IPS-20b (cell line): Measurements from ENCODE around the gene ATP6V1G1.
"Not testable (repeated sequence)": the region's sequence is repeated elsewhere in the genome, so short reads cannot be mapped to it uniquely, and the experiment has no call there.

Experiments
- H3K27ac ChIP-seq: one replicate; pipeline ENCODE4 v1.5.1; 2013; ENCODE audit warnings: low read length
- H3K27me3 ChIP-seq: 2 replicates; pipeline ENCODE4 v1.6.1; 2013; ENCODE audit warnings: mild to moderate bottlenecking, low read length, inconsistent platforms; ENCODE audit not compliant: insufficient read depth
- H3K36me3 ChIP-seq: 2 replicates; pipeline ENCODE4 v1.6.1; 2013; ENCODE audit warnings: low read depth, mild to moderate bottlenecking, inconsistent platforms, low read length, moderate library complexity; ENCODE audit not compliant: insufficient read depth
- H3K4me1 ChIP-seq: 2 replicates; pipeline ENCODE4 v1.6.1; 2013; ENCODE audit warnings: mild to moderate bottlenecking, control low read depth, inconsistent platforms, low read length, moderate library complexity; ENCODE audit not compliant: insufficient read depth
- H3K4me3 ChIP-seq: 2 replicates; pipeline ENCODE4 v1.5.1; 2013; ENCODE audit warnings: mild to moderate bottlenecking, low read length, inconsistent platforms
- H3K9ac ChIP-seq: 2 replicates; pipeline ENCODE4 v1.6.1; 2013; ENCODE audit warnings: low read depth, mild to moderate bottlenecking, inconsistent platforms, low read length, moderate library complexity
- H3K9me3 ChIP-seq: 2 replicates; pipeline ENCODE4 v1.6.1; 2013; ENCODE audit warnings: mild to moderate bottlenecking, low read depth, low read length, inconsistent platforms; ENCODE audit not compliant: insufficient read depth

ATP6V1G1 gene

GRCh38 chr9:114558027-114558675 is 29.4 kb upstream of the ATP6V1G1 start:
- Histone ChIP-seq H3K4me1 (no peaks in the 10 kb centered on the region), H3K4me3 (no peak overlapping the region), H3K36me3 (no peaks in the 10 kb centered on the region), H3K27ac (no peak overlapping the region), H3K9me3 (no peaks in the 10 kb centered on the region), H3K27me3 (no peaks in the 10 kb centered on the region), H3K9ac (no peak overlapping the region)

GRCh38 chr9:114559830-114560513 is 27.6 kb upstream of the ATP6V1G1 start:
- no peaks in the 10 kb centered on the region for H3K36me3 ChIP-seq
- H3K27ac ChIP-seq, result no peak overlapping the region
- no peaks in the 10 kb centered on the region for H3K4me1 ChIP-seq
- no peak overlapping the region for H3K4me3 ChIP-seq
- H3K9me3 ChIP-seq, result no peaks in the 10 kb centered on the region
- H3K27me3 ChIP-seq, result no peaks in the 10 kb centered on the region
- H3K9ac ChIP-seq, result no peak overlapping the region

- H3K27me3 ChIP-seq, result no peaks in the 10 kb centered on the region
- no peak overlapping the region for H3K4me3 ChIP-seq
- H3K4me1 ChIP-seq, result no peaks in the 10 kb centered on the region
- H3K9me3 ChIP-seq, result no peaks in the 10 kb centered on the region
- H3K27ac ChIP-seq, result no peak overlapping the region
- H3K9ac ChIP-seq, result no peak overlapping the region
- H3K36me3 ChIP-seq, result no peaks in the 10 kb centered on the region
These were observed 26.6 kb upstream of the ATP6V1G1 start for GRCh38 chr9:114560956-114561355.

GRCh38 chr9:114561771-114562170 is 25.8 kb upstream of the ATP6V1G1 start:
- H3K4me1 ChIP-seq, result no peaks in the 10 kb centered on the region
- no peaks in the 10 kb centered on the region for H3K27me3 ChIP-seq
- H3K27ac ChIP-seq, result no peak overlapping the region
- H3K4me3 ChIP-seq, result no peak overlapping the region
- H3K9me3 ChIP-seq, result no peaks in the 10 kb centered on the region
- no peaks in the 10 kb centered on the region for H3K36me3 ChIP-seq
- no peak overlapping the region for H3K9ac ChIP-seq

GRCh38 chr9:114565204-114565603 is 22.4 kb upstream of the ATP6V1G1 start:
- Histone ChIP-seq H3K9ac (no peak overlapping the region), H3K4me1 (no peaks in the 10 kb centered on the region), H3K27ac (no peak overlapping the region), H3K4me3 (no peak overlapping the region), H3K9me3 (no peaks in the 10 kb centered on the region), H3K27me3 (no peaks in the 10 kb centered on the region), H3K36me3 (no peaks in the 10 kb centered on the region)

- Histone ChIP-seq H3K9ac (no peak overlapping the region), H3K9me3 (no peaks in the 10 kb centered on the region), H3K4me3 (no peak overlapping the region), H3K4me1 (no peaks in the 10 kb centered on the region), H3K27me3 (no peaks in the 10 kb centered on the region), H3K36me3 (no peaks in the 10 kb centered on the region), H3K27ac (no peak overlapping the region)
These were observed 16.8 kb upstream of the ATP6V1G1 start for GRCh38 chr9:114570742-114571141.

- no peak overlapping the region for H3K4me3 ChIP-seq
- H3K9ac ChIP-seq, result no peak overlapping the region
- no peaks in the 10 kb centered on the region for H3K27me3 ChIP-seq
- H3K9me3 ChIP-seq, result no peaks in the 10 kb centered on the region
- no peaks in the 10 kb centered on the region for H3K36me3 ChIP-seq
- H3K27ac ChIP-seq, result no peak overlapping the region
- H3K4me1 ChIP-seq, result no peaks in the 10 kb centered on the region
These were observed 16.2 kb upstream of the ATP6V1G1 start for GRCh38 chr9:114571391-114571790.

GRCh38 chr9:114572199-114572598 is 15.4 kb upstream of the ATP6V1G1 start:
- no peak overlapping the region for H3K9ac ChIP-seq
- H3K27ac ChIP-seq, result no peak overlapping the region
- H3K27me3 ChIP-seq, result no peaks in the 10 kb centered on the region
- H3K36me3 ChIP-seq, result no peaks in the 10 kb centered on the region
- no peaks in the 10 kb centered on the region for H3K4me1 ChIP-seq
- no peaks in the 10 kb centered on the region for H3K9me3 ChIP-seq
- no peak overlapping the region for H3K4me3 ChIP-seq

- no peaks in the 10 kb centered on the region for H3K36me3 ChIP-seq
- H3K4me3 ChIP-seq, result no peak overlapping the region
- no peak overlapping the region for H3K27ac ChIP-seq
- H3K4me1 ChIP-seq, result no peaks in the 10 kb centered on the region
- no peaks in the 10 kb centered on the region for H3K27me3 ChIP-seq
- no peaks in the 10 kb centered on the region for H3K9me3 ChIP-seq
- no peak overlapping the region for H3K9ac ChIP-seq
These were observed 13.1 kb upstream of the ATP6V1G1 start for GRCh38 chr9:114574438-114574837.

- H3K4me1 ChIP-seq, H3K36me3 ChIP-seq, H3K4me3 ChIP-seq, H3K9ac ChIP-seq, H3K9me3 ChIP-seq, H3K27ac ChIP-seq, H3K27me3 ChIP-seq: not testable (repeated sequence)
These were observed 10.8 kb upstream of the ATP6V1G1 start for GRCh38 chr9:114576779-114577178.

- H3K4me1 ChIP-seq, result peaks cover 11% of the 10 kb centered on the region; the same call in 1 of the 2 replicates
- H3K36me3 ChIP-seq, H3K4me3 ChIP-seq, H3K27ac ChIP-seq, H3K27me3 ChIP-seq, H3K9me3 ChIP-seq, H3K9ac ChIP-seq: not testable (repeated sequence)
These were observed 9.4 kb upstream of the ATP6V1G1 start for GRCh38 chr9:114578134-114578533.

- Histone ChIP-seq H3K27ac (no peak overlapping the region), H3K9ac (no peak overlapping the region), H3K36me3 (no peaks in the 10 kb centered on the region), H3K4me1 (peaks cover 16% of the 10 kb centered on the region; the same call in 1 of the 2 replicates), H3K9me3 (no peaks in the 10 kb centered on the region), H3K27me3 (no peaks in the 10 kb centered on the region), H3K4me3 (no peak overlapping the region)
These were observed 6.9 kb upstream of the ATP6V1G1 start for GRCh38 chr9:114580609-114581193.
